WTC11 (cell line): ENCODE results near the gene PLXDC2. TPM values are rescaled to one million over a fixed set of nuclear protein-coding genes. Genes with fewer than 3 reads are reported as not detected.

Source experiments
- ATAC-seq: fragments of 200-7000 bp; cut with Tn5 transposase; 2 replicates; pipeline ENCODE4 v1.10.0; 2021; ENCODE audit warnings: mild to moderate bottlenecking, moderate library complexity
- CTCF ChIA-PET: fragments of 300-600 bp; sonication (Branson Sonifier 250); formaldehyde crosslinking; loops from one replicate; lab custom pipeline; 2021; ENCODE audit warnings: antibody characterized with exemption; lab: Charles Lee
- POLR2A ChIA-PET: fragments of 350-600 bp; sonication (Branson Sonifier 250); formaldehyde crosslinking; loops from one replicate; lab custom pipeline; 2021; ENCODE audit warnings: antibody characterized with exemption; lab: Charles Lee
- DNase-seq: peaks from one replicate; pipeline ENCODE4 v3.0.0; 2021; ENCODE audit warnings: low spot score
- H3K27ac Mint-ChIP-seq: 2 replicates; pipeline ENCODE4 v1.8.0; 2021; ENCODE audit warnings: mixed read lengths
- H3K27me3 Mint-ChIP-seq: 2 replicates; pipeline ENCODE4 v1.8.0; 2021; ENCODE audit warnings: low read depth, mild to moderate bottlenecking, moderate library complexity, mixed read lengths
- H3K36me3 Mint-ChIP-seq: 2 replicates; pipeline ENCODE4 v1.8.0; 2021; ENCODE audit warnings: mixed read lengths
- H3K4me1 Mint-ChIP-seq: 2 replicates; pipeline ENCODE4 v1.8.0; 2022; ENCODE audit warnings: mixed read lengths
- H3K4me3 Mint-ChIP-seq: 2 replicates; pipeline ENCODE4 v1.8.0; 2021; ENCODE audit warnings: mild to moderate bottlenecking, moderate library complexity, mixed read lengths
- H3K9me3 Mint-ChIP-seq: 2 replicates; pipeline ENCODE4 v1.8.0; 2021; ENCODE audit warnings: mixed read lengths
- AFF4 ChIP-seq: sonication (generic); formaldehyde crosslinking; IDR thresholded peaks from 2 replicates; pipeline ENCODE4 v1.8.1; 2023; ENCODE audit warnings: mild to moderate bottlenecking, missing genetic modification reagents, borderline replicate concordance
- ATF6 ChIP-seq: sonication (generic); formaldehyde crosslinking; IDR thresholded peaks from 2 replicates; pipeline ENCODE4 v1.8.1; 2023; ENCODE audit warnings: mild to moderate bottlenecking, missing genetic modification reagents
- CREM ChIP-seq: sonication (generic); formaldehyde crosslinking; IDR thresholded peaks from 2 replicates; pipeline ENCODE4 v1.8.1; 2022; ENCODE audit warnings: mild to moderate bottlenecking, missing genetic modification reagents, moderate library complexity
- E2F1 ChIP-seq: sonication (generic); formaldehyde crosslinking; IDR thresholded peaks from 2 replicates; pipeline ENCODE4 v1.8.0; 2022; ENCODE audit warnings: mild to moderate bottlenecking, missing genetic modification reagents
- ELF4 ChIP-seq: sonication (generic); formaldehyde crosslinking; IDR thresholded peaks from 2 replicates; pipeline ENCODE4 v1.8.1; 2022; ENCODE audit warnings: low read depth, mild to moderate bottlenecking, moderate library complexity, missing genetic modification reagents
- EMX1 ChIP-seq: fragments of 250-450 bp; sonication (Bioruptor Pico); IDR thresholded peaks from 2 replicates; pipeline ENCODE4 v1.8.0; 2021; ENCODE audit warnings: mild to moderate bottlenecking
- ETV6 ChIP-seq: sonication (generic); formaldehyde crosslinking; IDR thresholded peaks from 2 replicates; pipeline ENCODE4 v1.8.1; 2022; ENCODE audit warnings: mild to moderate bottlenecking, missing genetic modification reagents
- IRF2 ChIP-seq: sonication (generic); formaldehyde crosslinking; IDR thresholded peaks from 2 replicates; pipeline ENCODE4 v1.8.0; 2022; ENCODE audit warnings: low read depth, missing genetic modification reagents, borderline replicate concordance
- JAZF1 ChIP-seq: fragments of 250-450 bp; sonication (Bioruptor Pico); IDR thresholded peaks from 2 replicates; pipeline ENCODE4 v1.9.0; 2021; ENCODE audit warnings: moderate library complexity, mild to moderate bottlenecking, inconsistent platforms
- KAT7 ChIP-seq: sonication (generic); formaldehyde crosslinking; IDR thresholded peaks from 2 replicates; pipeline ENCODE4 v1.8.1; 2023; ENCODE audit warnings: missing genetic modification reagents, mild to moderate bottlenecking, borderline replicate concordance
- MAX ChIP-seq: sonication (generic); formaldehyde crosslinking; IDR thresholded peaks from 2 replicates; pipeline ENCODE4 v1.8.0; 2022; ENCODE audit warnings: mild to moderate bottlenecking, missing genetic modification reagents
- MYBL2 ChIP-seq: sonication (generic); formaldehyde crosslinking; IDR thresholded peaks from 2 replicates; pipeline ENCODE4 v1.8.1; 2023; ENCODE audit warnings: mild to moderate bottlenecking, moderate library complexity, missing genetic modification reagents
- NFYB ChIP-seq: sonication (generic); formaldehyde crosslinking; conservative IDR thresholded peaks from 2 replicates; pipeline ENCODE4 v1.8.0; 2022; ENCODE audit warnings: low read depth, missing genetic modification reagents
- NR1H2 ChIP-seq: sonication (generic); formaldehyde crosslinking; IDR thresholded peaks from 2 replicates; pipeline ENCODE4 v1.9.0; 2021; ENCODE audit warnings: mild to moderate bottlenecking, moderate library complexity, missing genetic modification reagents
- NR2C2 ChIP-seq: sonication (generic); formaldehyde crosslinking; IDR thresholded peaks from 2 replicates; pipeline ENCODE4 v1.8.0; 2022; ENCODE audit warnings: mild to moderate bottlenecking, missing genetic modification reagents
- PRRX2 ChIP-seq: fragments of 250-450 bp; sonication (Bioruptor Pico); IDR thresholded peaks from 2 replicates; pipeline ENCODE4 v1.8.0; 2021; ENCODE audit warnings: mild to moderate bottlenecking
- SMAD4 ChIP-seq: sonication (generic); formaldehyde crosslinking; IDR thresholded peaks from 2 replicates; pipeline ENCODE4 v1.8.0; 2022; ENCODE audit warnings: mild to moderate bottlenecking, missing genetic modification reagents
- SOX15 ChIP-seq: fragments of 250-450 bp; sonication (Bioruptor Pico); IDR thresholded peaks from 2 replicates; pipeline ENCODE4 v1.9.0; 2021; ENCODE audit warnings: mild to moderate bottlenecking
- TEAD4 ChIP-seq: sonication (generic); formaldehyde crosslinking; IDR thresholded peaks from 2 replicates; pipeline ENCODE4 v1.8.0; 2022; ENCODE audit warnings: mild to moderate bottlenecking, missing genetic modification reagents
- TP53 ChIP-seq: sonication (generic); formaldehyde crosslinking; IDR thresholded peaks from 2 replicates; pipeline ENCODE4 v1.8.1; 2023; ENCODE audit warnings: mild to moderate bottlenecking, missing genetic modification reagents
- USF2 ChIP-seq: sonication (generic); formaldehyde crosslinking; IDR thresholded peaks from 2 replicates; pipeline ENCODE4 v1.8.1; 2023; ENCODE audit warnings: mild to moderate bottlenecking, missing genetic modification reagents, moderate library complexity
- ZMAT4 ChIP-seq: fragments of 250-450 bp; sonication (Bioruptor Pico); IDR thresholded peaks from 2 replicates; pipeline ENCODE4 v1.9.0; 2021; ENCODE audit warnings: mild to moderate bottlenecking
- ZNF138 ChIP-seq: sonication (generic); formaldehyde crosslinking; conservative IDR thresholded peaks from 2 replicates; pipeline ENCODE4 v1.8.1; 2022; ENCODE audit warnings: mild to moderate bottlenecking, moderate library complexity, missing genetic modification reagents
- ZNF512 ChIP-seq: sonication (generic); formaldehyde crosslinking; IDR thresholded peaks from 2 replicates; pipeline ENCODE4 v1.8.1; 2022; ENCODE audit warnings: missing genetic modification reagents, borderline replicate concordance
- ZSCAN18 ChIP-seq: fragments of 250-450 bp; sonication (Bioruptor Pico); IDR thresholded peaks from 2 replicates; pipeline ENCODE4 v2.1.2; 2022; ENCODE audit warnings: mild to moderate bottlenecking, moderate library complexity
- total RNA-seq: library from RNA; stranded (reverse); gene quantifications from 3 replicates; pipeline ENCODE4 v1.2.3, GENCODE V29; 2021

PLXDC2 gene
- total RNA-seq, 1 experiment from 2014 or later: 31.7 TPM

- CTCF ChIA-PET: no interaction called here
- ATAC-seq (no peak), DNase-seq (no peak)
- Mint-ChIP-seq H3K36me3 (peaks cover 8% of the 10 kb centered on the region), H3K4me3 (no peak overlapping the region), H3K9me3 (peaks cover 16% of the 10 kb centered on the region), H3K27ac (no peak overlapping the region), H3K4me1 (peaks cover 23% of the 10 kb centered on the region), H3K27me3 (no peaks in the 10 kb centered on the region)
- POLR2A ChIA-PET: no interaction called here
- TF ChIP-seq ELF4 (CRISPR knock-in tag) (no peak), ETV6 (CRISPR knock-in tag) (no peak), ZSCAN18 (CRISPR knock-in tag) (no peak), E2F1 (CRISPR knock-in tag) (no peak), PRRX2 (CRISPR knock-in tag) (no peak), CREM (no peak)
Measured at GRCh38 chr10:19809481-19809880, 6.8 kb upstream of the PLXDC2 start.

- Mint-ChIP-seq H3K27me3 (no peaks in the 10 kb centered on the region), H3K36me3 (no peaks in the 10 kb centered on the region), H3K9me3 (no peaks in the 10 kb centered on the region), H3K4me1 (peaks cover 30% of the 10 kb centered on the region), H3K27ac (no peak overlapping the region), H3K4me3 (no peak overlapping the region)
- ATAC-seq (peak; percentile 24), DNase-seq (peak; percentile 24)
- TF ChIP-seq JAZF1 (CRISPR knock-in tag) (no peak), ATF6 (CRISPR knock-in tag) (no peak), MAX (CRISPR knock-in tag) (no peak), NR2C2 (CRISPR knock-in tag) (no peak), NR1H2 (CRISPR knock-in tag) (no peak), EMX1 (no peak), TEAD4 (CRISPR knock-in tag) (no peak), TP53 (CRISPR knock-in tag) (no peak), USF2 (CRISPR knock-in tag) (no peak), ZNF512 (CRISPR knock-in tag) (no peak), AFF4 (CRISPR knock-in tag) (no peak), SOX15 (CRISPR knock-in tag) (no peak), MYBL2 (no peak), ZMAT4 (CRISPR knock-in tag) (no peak), SMAD4 (CRISPR knock-in tag) (no peak), ZNF138 (CRISPR knock-in tag) (no peak), CREM (no peak), IRF2 (CRISPR knock-in tag) (no peak), KAT7 (no peak), NFYB (no peak)
- CTCF ChIA-PET: interaction anchor here (0.6 kb wide), 1 partner anchor 598 kb away, joined by 3 read pairs; no protein-coding TSS in a partner anchor
- POLR2A ChIA-PET: no interaction called here
Measured at GRCh38 chr10:19811540-19811939, 4.7 kb upstream of the PLXDC2 start.
